ENCODE results near the gene GFI1B. TPM values are rescaled to one million over a fixed set of nuclear protein-coding genes. Genes with fewer than 3 reads are reported as not detected.

GFI1B gene
- total RNA-seq, 2 donors from 2014 or later = 0.44 TPM; not detected in 1

- H3K4me1 Mint-ChIP-seq = peaks cover 1% of the 10 kb centered on the region
- H3K27ac Mint-ChIP-seq = no peak overlapping the region
- TF ChIP-seq, protein P1, sequence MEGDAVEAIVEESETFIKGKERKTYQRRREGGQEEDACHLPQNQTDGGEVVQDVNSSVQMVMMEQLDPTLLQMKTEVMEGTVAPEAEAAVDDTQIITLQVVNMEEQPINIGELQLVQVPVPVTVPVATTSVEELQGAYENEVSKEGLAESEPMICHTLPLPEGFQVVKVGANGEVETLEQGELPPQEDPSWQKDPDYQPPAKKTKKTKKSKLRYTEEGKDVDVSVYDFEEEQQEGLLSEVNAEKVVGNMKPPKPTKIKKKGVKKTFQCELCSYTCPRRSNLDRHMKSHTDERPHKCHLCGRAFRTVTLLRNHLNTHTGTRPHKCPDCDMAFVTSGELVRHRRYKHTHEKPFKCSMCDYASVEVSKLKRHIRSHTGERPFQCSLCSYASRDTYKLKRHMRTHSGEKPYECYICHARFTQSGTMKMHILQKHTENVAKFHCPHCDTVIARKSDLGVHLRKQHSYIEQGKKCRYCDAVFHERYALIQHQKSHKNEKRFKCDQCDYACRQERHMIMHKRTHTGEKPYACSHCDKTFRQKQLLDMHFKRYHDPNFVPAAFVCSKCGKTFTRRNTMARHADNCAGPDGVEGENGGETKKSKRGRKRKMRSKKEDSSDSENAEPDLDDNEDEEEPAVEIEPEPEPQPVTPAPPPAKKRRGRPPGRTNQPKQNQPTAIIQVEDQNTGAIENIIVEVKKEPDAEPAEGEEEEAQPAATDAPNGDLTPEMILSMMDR (conservative IDR thresholded peaks at IDR 0.05) = no peak
- H3K27ac ChIP-seq (ENCODE audit: low read depth, low read length) = no peak overlapping the region
- peaks cover 8% of the 10 kb centered on the region for H3K27me3 ChIP-seq (ENCODE audit: control insufficient read depth, insufficient read depth, low read length, poor library complexity, severe bottlenecking)
- H3K9ac ChIP-seq (ENCODE audit: extremely low read depth, low read length, poor library complexity, severe bottlenecking) = no peak overlapping the region
- H3K9me3 Mint-ChIP-seq = no peaks in the 10 kb centered on the region
- no peaks in the 10 kb centered on the region for H3K4me1 ChIP-seq (ENCODE audit: control insufficient read depth, insufficient read depth, low read length)
- no peaks in the 10 kb centered on the region for H3K36me3 ChIP-seq (ENCODE audit: control insufficient read depth, insufficient read depth, low read length)
- no peak for DNase-seq
- peaks cover 25% of the 10 kb centered on the region for H3K27me3 Mint-ChIP-seq (ENCODE audit: insufficient read depth)
- no peak overlapping the region for H3K4me3 Mint-ChIP-seq
- H3K9me3 ChIP-seq (ENCODE audit: control insufficient read depth, low read length) = no peaks in the 10 kb centered on the region
- no peak overlapping the region for H3K4me3 ChIP-seq (ENCODE audit: low read length)
- 92 to 95% methylated on average over 14 to 16 of the region's 16 CpGs for WGBS, 2 experiments (ENCODE audit: insufficient coverage in 1 of 2, insufficient read length in 1 of 2)
- H3K36me3 Mint-ChIP-seq (ENCODE audit: low read depth) = no peaks in the 10 kb centered on the region
These were observed 8.0 kb upstream of the GFI1B start for GRCh38 chr9:132970324-132971062.

- TF ChIP-seq, protein P1 (conservative IDR thresholded peaks at IDR 0.05) = no peak
- Mint-ChIP-seq H3K27ac (no peak overlapping the region), H3K9me3 (no peaks in the 10 kb centered on the region), H3K4me1 (peaks cover 1% of the 10 kb centered on the region), H3K4me3 (no peak overlapping the region), H3K27me3 (ENCODE audit: insufficient read depth) (peaks cover 25% of the 10 kb centered on the region), H3K36me3 (ENCODE audit: low read depth) (no peaks in the 10 kb centered on the region)
- Histone ChIP-seq H3K9ac (ENCODE audit: extremely low read depth, low read length, poor library complexity, severe bottlenecking) (no peak overlapping the region), H3K4me1 (ENCODE audit: control insufficient read depth, insufficient read depth, low read length) (no peaks in the 10 kb centered on the region), H3K4me3 (ENCODE audit: low read length) (no peak overlapping the region), H3K27me3 (ENCODE audit: control insufficient read depth, insufficient read depth, low read length, poor library complexity, severe bottlenecking) (peaks cover 19% of the 10 kb centered on the region), H3K27ac (ENCODE audit: low read depth, low read length) (no peak overlapping the region), H3K36me3 (ENCODE audit: control insufficient read depth, insufficient read depth, low read length) (no peaks in the 10 kb centered on the region), H3K9me3 (ENCODE audit: control insufficient read depth, low read length) (no peaks in the 10 kb centered on the region)
- WGBS, 2 experiments (ENCODE audit: insufficient coverage in 1 of 2, insufficient read length in 1 of 2) = 81 to 86% methylated on average over 10 to 18 of the region's 18 CpGs
- no peak for DNase-seq
These were observed 5.3 kb upstream of the GFI1B start for GRCh38 chr9:132973166-132973565.

GRCh38 chr9:132973713-132974112 is 4.8 kb upstream of the GFI1B start:
- no peak overlapping the region for H3K27ac Mint-ChIP-seq
- no peak overlapping the region for H3K4me3 Mint-ChIP-seq
- H3K27me3 ChIP-seq (ENCODE audit: control insufficient read depth, insufficient read depth, low read length, poor library complexity, severe bottlenecking) = peaks cover 24% of the 10 kb centered on the region
- no peak overlapping the region for H3K9ac ChIP-seq (ENCODE audit: extremely low read depth, low read length, poor library complexity, severe bottlenecking)
- TF ChIP-seq, protein P1 (conservative IDR thresholded peaks at IDR 0.05) = no peak
- no peak overlapping the region for H3K27ac ChIP-seq (ENCODE audit: low read depth, low read length)
- no peaks in the 10 kb centered on the region for H3K36me3 ChIP-seq (ENCODE audit: control insufficient read depth, insufficient read depth, low read length)
- H3K4me1 Mint-ChIP-seq = peaks cover 5% of the 10 kb centered on the region
- DNase-seq = peak; percentile 68
- no peaks in the 10 kb centered on the region for H3K4me1 ChIP-seq (ENCODE audit: control insufficient read depth, insufficient read depth, low read length)
- no peaks in the 10 kb centered on the region for H3K9me3 ChIP-seq (ENCODE audit: control insufficient read depth, low read length)
- no peak overlapping the region for H3K4me3 ChIP-seq (ENCODE audit: low read length)
- H3K9me3 Mint-ChIP-seq = no peaks in the 10 kb centered on the region
- H3K27me3 Mint-ChIP-seq (ENCODE audit: insufficient read depth) = peaks cover 29% of the 10 kb centered on the region
- no peaks in the 10 kb centered on the region for H3K36me3 Mint-ChIP-seq (ENCODE audit: low read depth)
- 94 to 100% methylated on average over 1 to 5 of the region's 5 CpGs for WGBS, 2 experiments (ENCODE audit: insufficient coverage in 1 of 2, insufficient read length in 1 of 2)
